DOHH2 (cell line): Measurements from ENCODE around the gene CPNE5.

ENCODE experiments used
- CTCF ChIP-seq: fragments of 200-600 bp; sonication (generic); IDR thresholded peaks from one replicate; pipeline ENCODE4 v1.5.1; 2014; ENCODE audit warnings: antibody characterized with exemption, mild to moderate bottlenecking, low read depth, low read length; ENCODE audit not compliant: poor library complexity, severe bottlenecking
- EZH2phosphoT487 ChIP-seq: fragments of 200-600 bp; sonication (generic); IDR thresholded peaks from 2 replicates; pipeline ENCODE4 v1.6.1; 2017; ENCODE audit warnings: borderline replicate concordance, mild to moderate bottlenecking, antibody characterized with exemption, low read length, moderate library complexity, mixed read lengths

GRCh38 chr6:36807143-36807542 lies 32.1 kb downstream of the CPNE5 start:
- TF ChIP-seq CTCF (no peak), EZH2phosphoT487 (no peak)
